Sigmoid colon (tissue), 7 donors: ENCODE measurements around the gene BLM. TPM values are rescaled to one million over a fixed set of nuclear protein-coding genes. Genes with fewer than 3 reads are reported as not detected.

Experiments used
- DNase-seq: peaks from one replicate; pipeline ENCODE4 v3.0.0-alpha.2; 2019
- H3K27ac ChIP-seq, 4 donors: fragments of 200-600 bp; sonication (generic); one replicate each; pipeline ENCODE4 v1.5.1; 2016 to 2019; ENCODE audit warnings: mild to moderate bottlenecking in 1 of 4
- H3K27me3 ChIP-seq, 3 donors: fragments of 200-600 bp; sonication (generic); one replicate each; pipeline ENCODE4 v1.5.1; 2019; ENCODE audit warnings: mild to moderate bottlenecking in 1 of 3
- H3K36me3 ChIP-seq, 4 donors: fragments of 200-600 bp; sonication (generic); one replicate each; pipeline ENCODE4 v1.5.1; 2016 to 2019
- H3K4me1 ChIP-seq, 4 donors: fragments of 200-600 bp; sonication (generic); one replicate each; pipeline ENCODE4 v1.5.1; 2017 to 2019
- H3K4me3 ChIP-seq, 4 donors: fragments of 200-600 bp; sonication (generic); one replicate each; pipeline ENCODE4 v1.5.1; 2017 to 2019; ENCODE audit warnings: mild to moderate bottlenecking in 2 of 4, moderate library complexity in 1 of 4
- H3K9me3 ChIP-seq, 4 donors: fragments of 200-600 bp in 3 of 4; sonication (generic) in 3 of 4; one replicate each; pipeline versions ENCODE4 v1.5.1 to v1.6.1; 2013 to 2019
- EP300 ChIP-seq, 4 donors: sonication (generic); formaldehyde crosslinking; IDR thresholded peaks; one replicate each; pipeline ENCODE4 v1.6.1; 2017; ENCODE audit warnings: antibody characterized with exemption in 4 of 4
- POLR2A ChIP-seq, 2 donors: fragments of 450-650 bp; IDR thresholded peaks; one replicate each; pipeline ENCODE4 v1.6.1; 2016; ENCODE audit warnings: antibody characterized with exemption in 2 of 2, mild to moderate bottlenecking in 2 of 2, moderate library complexity in 2 of 2
- POLR2AphosphoS5 ChIP-seq, 4 donors: sonication (generic); formaldehyde crosslinking; IDR thresholded peaks; one replicate each; pipeline ENCODE4 v1.6.1; 2017; ENCODE audit warnings: antibody characterized with exemption in 4 of 4
- WGBS, 2 donors: extraction: QIAGEN DNeasy Blood & Tissue Kit; methylation state at CpG; one replicate each; pipeline ENCODE4 v1.1.7; 2013; 5-methylcytosine and 5-hydroxymethylcytosine counted together
- intact Hi-C: fragments of 100-400 bp; cut with DNase I; formaldehyde crosslinking; loops from one replicate; pipeline ENCODE4 v1.15.1; 2023
- polyA plus RNA-seq, 3 donors: library from polyadenylated mRNA; stranded (reverse); fragments of 200-250 nt; gene quantifications; one replicate each; pipeline ENCODE4 v1.2.3, GENCODE V29; 2013
- total RNA-seq, 4 donors: library from RNA; depleted of rRNA; stranded (reverse); fragments of >200 nt; gene quantifications; one replicate each; pipeline ENCODE4 v1.1.0, GENCODE V29; 2016
- TF ChIP-seq, protein P1 (sequence below), 4 experiments: fragments of 450-650 bp in 3 of 4; fragments of 200-600 bp in 1 of 4; IDR thresholded peaks; one replicate each; pipeline ENCODE4 v1.5.1; 2016 to 2019; ENCODE audit warnings: antibody characterized with exemption in 4 of 4, mild to moderate bottlenecking in 3 of 4, moderate library complexity in 2 of 4
- donor health status: healthy with polysubstance abuse.
- donor health status: Bipolar disorder and iron deficiency.
- donor health status: healthy.

Gene BLM
- total and polyA plus RNA-seq, 7 donors, result 0.54 to 6.2 (median 0.85) TPM; not detected in 1

DNA sequence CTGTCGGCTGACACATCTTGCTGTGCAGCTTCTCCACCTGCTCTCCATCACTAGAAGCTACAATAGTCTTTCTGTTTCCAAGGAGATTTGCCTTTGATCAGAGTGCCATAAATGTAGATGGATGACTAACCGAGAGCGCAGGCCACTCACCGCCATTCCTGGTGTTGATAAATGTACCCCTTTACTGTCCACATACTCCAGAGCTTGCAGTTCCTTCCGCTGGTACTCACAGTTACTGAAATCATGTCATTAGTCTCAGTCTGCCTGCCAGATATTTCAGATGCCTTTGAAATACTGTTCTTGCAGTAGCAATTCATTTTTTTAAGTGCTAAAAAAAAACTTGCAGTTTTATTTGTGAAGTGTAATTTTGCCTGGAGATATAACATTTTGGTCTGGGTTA, 72.3 kb downstream of the BLM start:
- Histone ChIP-seq H3K27ac (no peak overlapping the region), H3K27me3 (no peaks in the 10 kb centered on the region), H3K36me3 (no peaks in the 10 kb centered on the region), H3K9me3 (no peaks in the 10 kb centered on the region), H3K4me3 (no peak overlapping the region), H3K4me1 (no peaks in the 10 kb centered on the region)
- WGBS, 2 donors, result 89% methylated on average over 5 of the region's 5 CpGs
- TF ChIP-seq, protein P1, sequence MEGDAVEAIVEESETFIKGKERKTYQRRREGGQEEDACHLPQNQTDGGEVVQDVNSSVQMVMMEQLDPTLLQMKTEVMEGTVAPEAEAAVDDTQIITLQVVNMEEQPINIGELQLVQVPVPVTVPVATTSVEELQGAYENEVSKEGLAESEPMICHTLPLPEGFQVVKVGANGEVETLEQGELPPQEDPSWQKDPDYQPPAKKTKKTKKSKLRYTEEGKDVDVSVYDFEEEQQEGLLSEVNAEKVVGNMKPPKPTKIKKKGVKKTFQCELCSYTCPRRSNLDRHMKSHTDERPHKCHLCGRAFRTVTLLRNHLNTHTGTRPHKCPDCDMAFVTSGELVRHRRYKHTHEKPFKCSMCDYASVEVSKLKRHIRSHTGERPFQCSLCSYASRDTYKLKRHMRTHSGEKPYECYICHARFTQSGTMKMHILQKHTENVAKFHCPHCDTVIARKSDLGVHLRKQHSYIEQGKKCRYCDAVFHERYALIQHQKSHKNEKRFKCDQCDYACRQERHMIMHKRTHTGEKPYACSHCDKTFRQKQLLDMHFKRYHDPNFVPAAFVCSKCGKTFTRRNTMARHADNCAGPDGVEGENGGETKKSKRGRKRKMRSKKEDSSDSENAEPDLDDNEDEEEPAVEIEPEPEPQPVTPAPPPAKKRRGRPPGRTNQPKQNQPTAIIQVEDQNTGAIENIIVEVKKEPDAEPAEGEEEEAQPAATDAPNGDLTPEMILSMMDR (IDR thresholded peaks at IDR 0.05), result no peak
- TF ChIP-seq EP300 (IDR thresholded peaks at IDR 0.05), result no peak
- no peak for TF ChIP-seq POLR2AphosphoS5 (IDR thresholded peaks at IDR 0.05)
- TF ChIP-seq POLR2A (IDR thresholded peaks at IDR 0.05), result no peak
- intact Hi-C loops, result no loop called here
- DNase-seq, result no peak

DNA sequence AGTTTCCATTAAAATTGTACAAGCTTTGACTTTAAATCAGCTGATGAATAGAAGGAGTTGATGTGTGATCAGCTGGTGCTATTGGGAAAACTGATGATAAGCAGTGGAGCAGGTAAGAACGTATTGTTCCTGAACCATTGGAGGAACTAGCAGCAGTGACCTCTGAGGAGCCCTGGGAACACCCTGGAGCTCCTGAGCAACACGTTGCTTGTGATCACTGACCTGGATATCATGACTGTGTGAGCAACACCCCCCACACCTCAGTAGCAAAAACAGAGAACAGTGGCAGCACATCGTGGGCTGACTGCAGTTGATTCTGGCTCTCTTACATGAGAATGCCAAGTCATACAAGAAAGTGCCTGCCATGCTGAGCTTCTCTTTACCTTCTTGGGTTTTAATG, 72.9 kb downstream of the BLM start:
- TF ChIP-seq, protein P1 (IDR thresholded peaks at IDR 0.05), result no peak
- no peak for TF ChIP-seq POLR2A (IDR thresholded peaks at IDR 0.05)
- no peak for TF ChIP-seq EP300 (IDR thresholded peaks at IDR 0.05)
- TF ChIP-seq POLR2AphosphoS5 (IDR thresholded peaks at IDR 0.05), result no peak
- no peak overlapping the region for H3K4me3 ChIP-seq
- no peaks in the 10 kb centered on the region for H3K4me1 ChIP-seq
- no peak overlapping the region for H3K27ac ChIP-seq
- no peaks in the 10 kb centered on the region for H3K9me3 ChIP-seq
- intact Hi-C loops, result no loop called here
- no peaks in the 10 kb centered on the region for H3K36me3 ChIP-seq
- no peaks in the 10 kb centered on the region for H3K27me3 ChIP-seq
- WGBS, 2 donors, result 66 to 80% methylated on average over 3 of the region's 3 CpGs
- DNase-seq, result no peak

DNA sequence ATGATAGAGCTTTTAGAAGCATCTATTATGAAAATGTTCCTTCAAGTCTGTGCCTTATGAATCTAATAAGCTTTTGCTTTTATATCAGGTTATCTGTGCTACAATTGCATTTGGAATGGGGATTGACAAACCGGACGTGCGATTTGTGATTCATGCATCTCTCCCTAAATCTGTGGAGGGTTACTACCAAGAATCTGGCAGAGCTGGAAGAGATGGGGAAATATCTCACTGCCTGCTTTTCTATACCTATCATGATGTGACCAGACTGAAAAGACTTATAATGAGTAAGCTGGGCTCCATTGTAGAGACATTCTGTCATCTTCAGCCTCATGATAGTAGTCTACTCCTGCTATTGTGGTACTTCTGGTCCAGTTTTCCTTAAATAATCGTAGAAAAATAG, 73.4 kb downstream of the BLM start:
- H3K4me1 ChIP-seq, result no peaks in the 10 kb centered on the region
- no peak overlapping the region for H3K4me3 ChIP-seq
- H3K36me3 ChIP-seq, result no peaks in the 10 kb centered on the region
- 85 to 97% methylated on average over 4 of the region's 4 CpGs for WGBS, 2 donors
- no peak for TF ChIP-seq EP300 (IDR thresholded peaks at IDR 0.05)
- TF ChIP-seq POLR2A (IDR thresholded peaks at IDR 0.05), result no peak
- TF ChIP-seq, protein P1 (IDR thresholded peaks at IDR 0.05), result no peak
- no peak for TF ChIP-seq POLR2AphosphoS5 (IDR thresholded peaks at IDR 0.05)
- no peak overlapping the region for H3K27ac ChIP-seq
- DNase-seq, result no peak
- H3K27me3 ChIP-seq, result no peaks in the 10 kb centered on the region
- intact Hi-C loops, result no loop called here
- no peaks in the 10 kb centered on the region for H3K9me3 ChIP-seq

DNA sequence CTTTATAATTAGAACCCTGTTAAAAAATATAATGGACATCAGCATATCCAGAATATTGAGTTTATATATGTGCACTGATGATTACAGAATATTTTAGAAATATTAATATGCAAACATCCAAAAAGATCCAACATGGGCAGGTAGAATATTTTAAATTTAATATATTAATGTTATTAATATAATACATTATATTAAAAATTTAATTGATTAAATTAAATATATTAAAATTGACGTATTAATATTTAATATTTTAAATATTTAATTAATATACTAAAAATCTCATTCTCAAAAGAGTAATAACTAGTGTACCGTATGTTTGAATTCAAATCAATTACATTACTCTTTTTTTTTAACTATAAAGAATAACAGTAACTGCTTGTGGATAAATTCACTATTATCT, 77.4 kb downstream of the BLM start:
- intact Hi-C loops, result no loop called here

More for the DNA sequence above, 77.4 kb downstream of the BLM start:
- H3K4me1 ChIP-seq, result no peaks in the 10 kb centered on the region
- DNase-seq, result no peak
- H3K4me3 ChIP-seq, result no peak overlapping the region
- TF ChIP-seq, protein P1 (IDR thresholded peaks at IDR 0.05), result no peak
- TF ChIP-seq EP300 (IDR thresholded peaks at IDR 0.05) (no peak), POLR2AphosphoS5 (IDR thresholded peaks at IDR 0.05) (no peak), POLR2A (IDR thresholded peaks at IDR 0.05) (no peak)
- H3K36me3 ChIP-seq, result no peaks in the 10 kb centered on the region
- WGBS, 2 donors, result 68 to 97% methylated on average over 2 of the region's 2 CpGs
- H3K27me3 ChIP-seq, result no peaks in the 10 kb centered on the region
- H3K9me3 ChIP-seq, result no peaks in the 10 kb centered on the region
- H3K27ac ChIP-seq, result no peak overlapping the region
